ENCODE results near the gene ASAP3.

The ASAP3 gene

GRCh38 chr1:23446661-23447310 lies 37.2 kb downstream of the ASAP3 start:
- TF ChIP-seq CTCF (conservative IDR thresholded peaks at IDR 0.05) (no peak), ZFX (IDR thresholded peaks at IDR 0.05) (no peak)
- H3K27ac ChIP-seq = no peak overlapping the region

GRCh38 chr1:23444596-23445390 lies 39.2 kb downstream of the ASAP3 start:
- H3K27ac ChIP-seq = no peak overlapping the region
- TF ChIP-seq CTCF (conservative IDR thresholded peaks at IDR 0.05) (no peak), ZFX (IDR thresholded peaks at IDR 0.05) (no peak)

GRCh38 chr1:23444104-23444533 lies 39.9 kb downstream of the ASAP3 start:
- TF ChIP-seq CTCF (conservative IDR thresholded peaks at IDR 0.05) (no peak), ZFX (IDR thresholded peaks at IDR 0.05) (no peak)
- no peak overlapping the region for H3K27ac ChIP-seq

- TF ChIP-seq CTCF (conservative IDR thresholded peaks at IDR 0.05) (no peak), ZFX (IDR thresholded peaks at IDR 0.05) (no peak)
- H3K27ac ChIP-seq = no peak overlapping the region
Measured at GRCh38 chr1:23442751-23443150, 41.2 kb downstream of the ASAP3 start.

- H3K27ac ChIP-seq = no peak overlapping the region
- TF ChIP-seq ZFX (IDR thresholded peaks at IDR 0.05) (no peak), CTCF (conservative IDR thresholded peaks at IDR 0.05) (no peak)
Measured at GRCh38 chr1:23441446-23442148, 42.4 kb downstream of the ASAP3 start.

GRCh38 chr1:23438545-23438944 lies 45.4 kb downstream of the ASAP3 start:
- TF ChIP-seq ZFX (IDR thresholded peaks at IDR 0.05) (no peak), CTCF (conservative IDR thresholded peaks at IDR 0.05) (no peak)
- no peak overlapping the region for H3K27ac ChIP-seq

GRCh38 chr1:23437355-23437664 lies 46.7 kb downstream of the ASAP3 start:
- TF ChIP-seq ZFX (IDR thresholded peaks at IDR 0.05) (no peak), CTCF (conservative IDR thresholded peaks at IDR 0.05) (no peak)
- no peak overlapping the region for H3K27ac ChIP-seq
